ENCODE data around the gene SLC44A5. TPM values are rescaled to one million over a fixed set of nuclear protein-coding genes. Genes with fewer than 3 reads are reported as not detected.

The SLC44A5 gene
- 0.03 to 0.09 TPM (median 0.06 TPM) in 4 of 5 replicates, not detected in the other for total RNA-seq (2022; extraction: Qiagen RNA extraction)

DNA sequence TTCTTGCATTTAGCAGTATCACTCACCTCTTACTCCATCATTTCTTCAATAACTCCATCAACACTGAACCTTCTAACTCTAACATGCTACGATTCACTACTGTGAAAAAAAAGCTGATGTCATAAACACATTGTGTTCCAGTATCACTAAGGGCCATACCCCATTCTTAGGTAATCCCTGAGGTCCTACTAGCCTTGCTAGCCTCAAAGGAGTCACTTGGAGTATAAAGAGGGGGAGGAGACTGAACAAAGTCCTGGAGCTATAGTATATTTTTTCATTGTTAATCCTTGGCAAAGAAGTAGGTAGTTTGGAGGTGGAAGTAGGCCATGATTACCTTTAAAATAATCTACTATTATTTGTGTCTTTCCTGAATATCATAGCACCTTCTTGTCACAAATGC, at the start of gene SLC44A5:
Gene SLC44A5 (minus strand): TSS at position 101 of the 400 bp plus-strand sequence. CDS start 69,667 bp downstream, outside the sequence.

Other genes with a start within 250 kb of the SLC44A5 start
- 31.6 to 36.6 TPM (median 34.4 TPM) in 5 replicates for gene ACADM, start 113.6 kb upstream of the SLC44A5 start, total RNA-seq (2022; extraction: Qiagen RNA extraction)
- 57.4 to 73.2 TPM (median 63.7 TPM) in 5 replicates for gene RABGGTB, start 175.1 kb upstream of the SLC44A5 start, total RNA-seq (2022; extraction: Qiagen RNA extraction)
- gene MSH4, start 185.8 kb upstream of the SLC44A5 start, total RNA-seq (2022; extraction: Qiagen RNA extraction), result 0.02 to 0.03 TPM in 2 of 5 replicates, not detected in the others